HG03520 (cell line): ENCODE measurements around the gene PLEKHM2.

Experiments used
- ATAC-seq: cut with Tn5 transposase; IDR thresholded peaks from one replicate; pipeline ENCODE4 v1.9.1; 2021; ENCODE audit warnings: mild to moderate bottlenecking, moderate library complexity; ENCODE audit not compliant: unreplicated experiment

The PLEKHM2 gene

DNA sequence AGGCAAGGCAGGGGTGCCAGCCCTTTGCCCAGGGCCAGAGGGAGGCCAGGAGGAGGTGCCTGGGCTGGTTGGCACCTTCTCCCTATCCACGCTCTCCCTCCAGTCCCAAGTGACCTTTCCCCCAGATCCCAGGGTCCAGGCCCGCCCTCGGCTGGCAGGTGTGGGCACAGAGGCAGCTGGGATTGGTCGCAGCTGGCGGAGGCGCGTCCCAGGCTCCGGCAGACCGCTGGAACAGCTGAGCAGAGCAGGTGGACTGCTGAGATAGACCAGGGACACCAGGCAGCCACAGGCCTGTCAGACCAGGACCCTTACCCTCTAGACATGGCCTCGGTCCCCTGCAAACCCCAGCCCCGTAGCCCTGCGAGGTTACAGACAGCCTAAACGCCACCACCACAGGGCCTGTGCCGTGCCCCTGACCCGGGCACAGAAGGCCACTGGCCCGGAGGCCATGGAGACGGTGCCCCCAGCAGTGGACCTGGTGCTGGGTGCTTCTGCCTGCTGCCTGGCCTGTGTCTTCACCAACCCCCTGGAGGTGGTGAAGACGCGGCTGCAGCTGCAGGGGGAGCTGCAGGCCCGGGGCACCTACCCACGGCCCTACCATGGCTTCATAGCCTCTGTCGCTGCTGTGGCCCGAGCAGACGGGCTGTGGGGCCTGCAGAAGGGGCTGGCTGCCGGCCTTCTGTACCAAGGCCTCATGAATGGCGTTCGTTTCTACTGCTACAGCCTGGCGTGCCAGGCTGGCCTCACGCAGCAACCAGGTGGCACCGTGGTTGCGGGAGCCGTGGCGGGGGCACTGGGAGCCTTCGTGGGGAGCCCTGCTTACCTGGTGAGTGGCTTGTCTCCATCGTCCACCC lies 52.1 kb downstream of the PLEKHM2 start, which contains the start of gene SLC25A34:
Gene SLC25A34 (plus strand): TSS at position 221 of the 854 bp plus-strand sequence. CDS start 228 bp downstream, at position 449.
- no peak for ATAC-seq

GRCh38 chr1:15736892-15737261 lies 52.8 kb downstream of the PLEKHM2 start:
- no peak for ATAC-seq

- ATAC-seq: no peak
Observed at GRCh38 chr1:15737324-15738319, 53.5 kb downstream of the PLEKHM2 start.

- ATAC-seq: no peak
Observed at GRCh38 chr1:15738416-15739113, 54.4 kb downstream of the PLEKHM2 start.

GRCh38 chr1:15739259-15739658 lies 55.1 kb downstream of the PLEKHM2 start:
- ATAC-seq: no peak

DNA sequence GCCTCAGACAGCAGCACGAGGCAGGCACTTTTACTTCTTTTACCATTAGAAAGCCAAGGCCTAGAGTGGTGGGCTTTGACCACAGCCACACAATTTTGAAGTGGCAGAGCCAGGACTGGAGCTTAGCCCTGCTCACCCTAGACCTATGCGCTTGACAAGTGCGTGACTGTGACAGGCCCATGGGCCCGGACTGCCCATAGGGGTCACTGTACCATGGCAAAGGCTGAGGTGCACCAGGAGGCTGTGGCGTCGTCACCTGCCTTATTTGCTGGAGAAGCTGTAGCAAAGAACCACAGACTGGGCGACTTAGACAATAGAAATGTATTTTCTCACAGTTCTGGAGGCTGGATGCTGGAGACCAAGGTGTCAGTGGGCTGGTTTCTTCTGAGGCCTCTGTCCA lies 55.6 kb downstream of the PLEKHM2 start:
- ATAC-seq: no peak

GRCh38 chr1:15740924-15741850 lies 57.1 kb downstream of the PLEKHM2 start:
- no peak for ATAC-seq

- ATAC-seq: no peak
Observed at GRCh38 chr1:15742339-15742801, 58.2 kb downstream of the PLEKHM2 start, which contains the start of gene TMEM82. Gene TMEM82, plus strand, starts transcription at chr1:15742499. Its CDS starts 61 bp downstream, at chr1:15742560.

GRCh38 chr1:15744122-15744679 lies 60.1 kb downstream of the PLEKHM2 start:
- no peak for ATAC-seq

DNA sequence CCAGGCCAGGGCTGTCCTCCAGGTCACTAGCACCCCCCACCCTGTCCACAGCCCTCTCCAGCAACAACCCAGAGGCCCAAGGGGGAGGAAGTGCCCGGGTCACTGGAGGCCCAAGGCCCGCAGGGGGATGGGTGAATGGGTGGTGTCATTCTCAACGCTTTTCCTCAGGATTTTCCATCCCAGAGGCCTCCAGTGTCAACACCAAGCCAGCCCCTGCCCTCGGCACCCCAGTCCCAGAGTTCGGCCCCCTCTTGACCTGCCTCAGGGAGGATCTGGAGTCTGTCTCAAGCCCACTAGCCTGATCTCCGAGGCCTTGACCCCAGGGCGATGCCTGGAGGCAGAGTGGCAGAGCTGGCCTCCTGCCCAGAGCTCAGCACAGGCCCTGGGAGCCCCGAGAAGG lies 63.3 kb downstream of the PLEKHM2 start:
- no peak for ATAC-seq

GRCh38 chr1:15748264-15748663 lies 64.1 kb downstream of the PLEKHM2 start:
- ATAC-seq: no peak

- no peak for ATAC-seq
Observed at GRCh38 chr1:15748690-15749398, 64.7 kb downstream of the PLEKHM2 start.

- no peak for ATAC-seq
Observed at GRCh38 chr1:15749399-15750291, 65.5 kb downstream of the PLEKHM2 start.

GRCh38 chr1:15750924-15751323 lies 66.8 kb downstream of the PLEKHM2 start:
- ATAC-seq: no peak

DNA sequence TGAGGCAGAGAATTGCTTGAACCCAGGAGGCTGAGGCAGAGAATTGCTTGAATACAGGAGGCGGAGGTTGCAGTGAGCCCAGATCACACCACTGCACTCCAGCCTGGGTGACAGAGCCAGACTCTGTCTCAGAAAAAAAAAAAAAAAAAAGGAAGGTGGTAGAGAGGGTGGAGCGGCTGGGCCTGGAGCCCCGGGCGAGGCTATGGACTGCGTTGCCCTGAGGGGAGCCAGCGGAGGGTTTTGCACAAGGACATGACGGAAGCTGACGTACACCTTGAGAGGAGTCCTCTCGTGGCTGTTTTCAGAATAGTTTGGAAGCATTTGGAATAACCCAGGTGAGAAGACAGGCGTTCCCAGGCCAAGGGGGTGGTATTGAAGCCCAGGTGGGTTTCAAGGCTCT lies 67.6 kb downstream of the PLEKHM2 start:
- ATAC-seq: no peak

DNA sequence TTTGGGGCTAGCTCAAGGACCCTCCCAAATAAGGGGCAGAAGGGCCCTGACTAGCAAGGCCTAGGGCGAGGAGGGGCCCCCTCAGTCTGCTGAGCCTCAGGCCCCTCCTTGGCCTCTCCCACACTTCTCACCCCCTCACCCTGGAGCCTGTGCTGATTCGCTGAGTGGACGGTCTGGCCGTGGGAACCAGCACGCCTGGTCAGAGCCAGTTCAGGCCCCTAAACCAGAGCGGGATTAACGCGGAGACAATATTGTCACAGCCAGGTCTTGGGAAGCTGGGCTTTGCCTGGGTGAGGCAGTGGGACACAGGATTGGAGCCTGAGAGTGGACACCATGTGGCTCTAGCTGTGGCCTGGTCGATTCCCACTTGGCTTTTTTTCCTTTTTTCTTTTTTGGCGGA lies 69.7 kb downstream of the PLEKHM2 start:
- ATAC-seq: no peak

GRCh38 chr1:15755021-15755645 lies 71.0 kb downstream of the PLEKHM2 start:
- ATAC-seq: no peak
